K562 treated with DMSO at 1 percent for 12 hours (cell line): ENCODE data around the gene RGS17. TPM values are rescaled to one million over a fixed set of nuclear protein-coding genes. Genes with fewer than 3 reads are reported as not detected.

Experiments used
- total RNA-seq: library from RNA; unstranded; fragments of 300-600 nt; gene quantifications from 2 replicates; pipeline ENCODE4 v1.2.3, GENCODE V29; 2022; ENCODE audit not compliant: insufficient read depth

Gene RGS17, protein sequence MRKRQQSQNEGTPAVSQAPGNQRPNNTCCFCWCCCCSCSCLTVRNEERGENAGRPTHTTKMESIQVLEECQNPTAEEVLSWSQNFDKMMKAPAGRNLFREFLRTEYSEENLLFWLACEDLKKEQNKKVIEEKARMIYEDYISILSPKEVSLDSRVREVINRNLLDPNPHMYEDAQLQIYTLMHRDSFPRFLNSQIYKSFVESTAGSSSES
- not detected in 2 replicates for total RNA-seq

DNA sequence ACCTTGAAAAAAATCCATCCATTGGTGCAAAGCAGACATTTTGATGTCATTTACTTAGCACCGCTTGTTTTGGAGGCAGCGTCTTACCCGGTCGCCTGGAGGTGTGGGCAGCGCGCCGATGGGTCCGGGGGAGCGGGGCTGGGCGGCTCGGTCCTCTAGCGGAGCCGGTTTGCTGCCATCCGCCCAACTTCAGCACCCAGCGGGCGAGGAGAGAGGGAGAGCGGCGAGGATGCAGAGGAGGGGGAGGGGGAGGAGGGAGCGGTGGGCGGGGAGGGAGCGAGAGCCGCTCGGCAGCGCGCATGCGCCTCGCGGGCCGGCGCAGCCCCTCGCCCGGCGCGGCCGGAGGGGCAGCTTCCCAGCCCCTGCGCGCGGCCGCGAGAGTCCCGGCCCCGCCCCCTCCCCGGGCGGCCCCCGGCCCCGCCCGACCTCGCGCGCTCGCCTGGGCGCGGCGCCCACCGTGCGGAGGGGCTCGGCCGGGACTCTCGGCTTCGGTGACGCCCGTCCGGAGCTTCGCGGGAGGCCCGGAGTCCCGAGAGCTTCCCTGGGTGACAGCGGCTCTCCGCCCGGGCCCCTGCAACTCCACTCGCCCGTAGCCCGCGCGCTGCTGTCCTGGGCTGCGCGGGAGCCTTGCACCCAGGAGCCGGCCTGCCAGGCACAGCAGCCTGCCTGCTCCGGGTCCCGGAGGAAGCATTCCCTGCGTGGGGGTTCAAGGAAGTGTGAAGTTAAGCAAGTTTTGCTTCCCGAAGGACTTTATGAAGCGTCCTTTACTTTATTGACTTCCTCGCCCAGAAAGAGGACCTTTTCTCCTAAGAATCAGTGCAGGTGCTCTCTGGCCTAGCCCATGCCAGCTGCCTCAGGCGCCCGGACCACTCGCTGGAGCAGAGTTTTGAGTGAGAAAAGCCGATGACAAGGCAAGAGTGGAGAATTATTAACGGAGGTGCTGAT lies at the start of gene RGS17:
TSS of gene RGS17 (minus strand) at position 246 of the 945 bp plus-strand sequence. CDS start 87,264 bp downstream, outside the sequence.

DNA sequence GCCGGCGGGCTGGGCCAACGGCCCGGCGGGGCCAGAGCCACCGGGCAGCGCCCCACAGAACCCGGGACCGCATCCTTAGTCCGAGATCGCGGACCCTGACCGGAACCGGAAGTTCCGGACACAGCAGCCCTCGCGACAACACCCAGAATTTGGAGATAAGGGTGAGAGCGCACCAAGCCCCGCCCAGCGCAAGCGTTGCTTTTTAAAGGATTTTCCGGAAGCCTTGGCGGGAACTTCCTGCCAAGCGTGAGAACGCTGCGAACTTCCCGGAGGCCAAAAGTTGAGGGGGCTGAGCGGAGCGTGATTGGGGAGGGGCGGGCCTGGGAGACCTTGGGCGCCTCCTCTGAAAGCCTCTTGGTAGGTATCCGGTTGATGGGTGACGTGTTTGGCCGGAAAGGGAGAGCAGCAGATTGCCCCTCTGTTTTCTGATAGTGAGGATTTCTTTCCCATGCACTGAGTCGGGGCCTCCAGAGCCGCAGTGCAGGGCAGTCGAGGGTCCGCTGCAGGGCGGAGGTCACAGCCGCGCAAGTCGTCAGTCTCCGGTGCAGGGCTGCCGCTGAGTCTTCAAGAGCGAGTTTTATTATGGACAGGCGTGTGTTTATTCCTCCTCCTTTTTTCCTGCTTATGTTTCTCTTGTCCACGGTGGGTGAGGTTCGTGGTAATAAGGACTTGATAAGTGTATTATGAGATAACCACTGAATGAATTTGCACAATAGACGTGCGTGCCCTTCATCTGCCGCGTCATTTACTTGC lies 128.3 kb downstream of the RGS17 start, which contains the start of gene MTRF1L:
TSS of gene MTRF1L (minus strand) at position 97 of the 753 bp plus-strand sequence. CDS start at position 73, 24 bp downstream.

DNA sequence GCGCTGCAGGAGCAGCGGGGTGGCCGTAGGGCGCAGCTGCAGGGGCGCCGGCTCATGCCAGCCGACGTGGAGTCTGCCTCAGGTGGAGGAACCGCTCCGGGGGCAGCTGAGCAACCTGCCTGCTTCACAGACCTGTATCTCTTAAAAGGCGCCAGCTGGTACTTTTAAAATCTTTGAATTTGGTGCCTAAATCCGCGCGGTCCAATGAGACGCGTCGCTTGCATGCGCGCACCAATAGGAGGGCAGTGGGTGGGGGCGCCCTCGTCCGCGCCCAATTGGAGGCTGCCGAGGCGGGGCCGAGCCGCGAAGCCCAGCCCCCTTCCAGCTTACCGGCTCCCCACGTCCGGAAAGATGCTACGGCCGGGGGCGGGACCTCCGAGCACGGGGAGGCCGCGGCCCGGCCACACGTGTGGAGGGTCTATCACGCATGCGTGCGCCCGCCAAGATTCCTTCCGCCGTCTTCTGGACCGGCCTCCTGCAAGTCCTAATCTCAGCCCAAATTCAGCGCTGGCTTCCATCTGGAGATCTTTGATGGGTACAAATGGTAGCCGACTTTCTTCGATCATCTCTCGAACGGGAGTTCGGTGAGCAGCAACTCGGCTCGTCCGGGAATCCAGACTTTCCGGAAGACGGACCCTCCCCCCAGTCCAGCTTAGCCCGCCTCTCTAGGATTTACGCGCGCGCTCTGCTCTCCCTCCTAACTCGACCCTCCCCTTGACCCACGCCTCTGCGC lies 148.0 kb downstream of the RGS17 start, which contains the start of gene FBXO5:
TSS of gene FBXO5 (minus strand) at position 138 of the 733 bp plus-strand sequence. CDS start at position 56, 82 bp downstream.

Other genes starting within 250 kb of the RGS17 start
- 14.4 and 34.1 TPM in 2 replicates for gene FBXO5, start 148.2 kb downstream of the RGS17 start, total RNA-seq
- 6.2 and 19.7 TPM in 2 replicates for gene MTRF1L, start 128.6 kb downstream of the RGS17 start, total RNA-seq